C4-2B (cell line): ENCODE data around the gene SERPIND1.

Source experiments
- CTCF ChIP-seq: fragments of 450-650 bp; conservative IDR thresholded peaks from 2 replicates; pipeline ENCODE4 v1.5.1; 2017; ENCODE audit warnings: mild to moderate bottlenecking
- ZFX ChIP-seq: fragments of 450-650 bp; IDR thresholded peaks from 2 replicates; pipeline ENCODE4 v1.6.1; 2017

GRCh38 chr22:20808844-20809243 is 34.9 kb downstream of the SERPIND1 start:
- TF ChIP-seq CTCF (no peak), ZFX (0 out of 2 replicates have a peak, but pooled peaks have one; percentile 17)
